Left lung (tissue), 10 donors: ENCODE measurements around the gene RBFOX1. TPM values are rescaled to one million over a fixed set of nuclear protein-coding genes. Genes with fewer than 3 reads are reported as not detected.

Source experiments
- ATAC-seq: fragments of 200-7000 bp; cut with Tn5 transposase; one replicate; pipeline ENCODE4 v1.9.1; 2020; ENCODE audit warnings: moderate library complexity
- DNase-seq, 4 donors: peaks; one replicate each; pipeline ENCODE4 v3.0.0-alpha.2; 2013 to 2020
- H3K27ac ChIP-seq, 2 donors: fragments of 200-600 bp; sonication (generic) in 1 of 2; one replicate each; pipeline versions ENCODE4 v1.5.0 to v1.8.0; 2020 to 2021
- H3K27me3 ChIP-seq, 2 donors: fragments of 200-600 bp; sonication (generic) in 1 of 2; one replicate each; pipeline versions ENCODE4 v1.5.0 to v1.8.0; 2020 to 2021
- H3K36me3 ChIP-seq, 2 donors: fragments of 200-600 bp; sonication (generic) in 1 of 2; one replicate each; pipeline versions ENCODE4 v1.5.0 to v1.8.0; 2020 to 2021
- H3K4me1 ChIP-seq, 2 donors: fragments of 200-600 bp; one replicate each; pipeline ENCODE4 v1.8.0; 2021
- H3K4me3 ChIP-seq, 2 donors: fragments of 200-600 bp; sonication (generic) in 1 of 2; one replicate each; pipeline versions ENCODE4 v1.5.0 to v1.8.0; 2020 to 2021; ENCODE audit warnings: mild to moderate bottlenecking in 1 of 2
- H3K9me3 ChIP-seq, 2 donors: fragments of 200-600 bp; sonication (generic) in 1 of 2; one replicate each; pipeline versions ENCODE4 v1.5.0 to v1.8.0; 2020 to 2021
- intact Hi-C, 2 donors: fragments of 100-400 bp; cut with DNase I; formaldehyde crosslinking; loops; one replicate each; pipeline versions ENCODE4 v1.11.2 to v1.14.2; 2022
- polyA plus RNA-seq, 6 donors: library from polyadenylated mRNA; unstranded; fragments of 120-200 nt; gene quantifications; one replicate each; pipeline ENCODE4 v1.2.1, GENCODE V29; 2013; ENCODE audit not compliant: insufficient read length in 6 of 6
- total RNA-seq, 2 donors: library from RNA; stranded (reverse); fragmentation: NEBNext Ultra II Directional; extraction: Animal tissue kit (Norgen Biotek cat#: 25700); gene quantifications; one replicate each; pipeline ENCODE4 v1.2.1, GENCODE V29; 2021
- TF ChIP-seq, protein P1 (sequence below), 2 donors: fragments of 200-600 bp; sonication (generic) in 1 of 2; IDR thresholded peaks; one replicate each; pipeline versions ENCODE4 v1.5.0 to v1.8.0; 2021; ENCODE audit warnings: antibody characterized with exemption in 2 of 2
- donor health status: DM: no; HTN: yes; CAD: no.
- donor health status: DM: no; HTN: no; CAD: no.

RBFOX1 gene
- total and polyA plus RNA-seq, 8 donors = 0.41 to 1.7 (median 0.91) TPM; not detected in 2

DNA sequence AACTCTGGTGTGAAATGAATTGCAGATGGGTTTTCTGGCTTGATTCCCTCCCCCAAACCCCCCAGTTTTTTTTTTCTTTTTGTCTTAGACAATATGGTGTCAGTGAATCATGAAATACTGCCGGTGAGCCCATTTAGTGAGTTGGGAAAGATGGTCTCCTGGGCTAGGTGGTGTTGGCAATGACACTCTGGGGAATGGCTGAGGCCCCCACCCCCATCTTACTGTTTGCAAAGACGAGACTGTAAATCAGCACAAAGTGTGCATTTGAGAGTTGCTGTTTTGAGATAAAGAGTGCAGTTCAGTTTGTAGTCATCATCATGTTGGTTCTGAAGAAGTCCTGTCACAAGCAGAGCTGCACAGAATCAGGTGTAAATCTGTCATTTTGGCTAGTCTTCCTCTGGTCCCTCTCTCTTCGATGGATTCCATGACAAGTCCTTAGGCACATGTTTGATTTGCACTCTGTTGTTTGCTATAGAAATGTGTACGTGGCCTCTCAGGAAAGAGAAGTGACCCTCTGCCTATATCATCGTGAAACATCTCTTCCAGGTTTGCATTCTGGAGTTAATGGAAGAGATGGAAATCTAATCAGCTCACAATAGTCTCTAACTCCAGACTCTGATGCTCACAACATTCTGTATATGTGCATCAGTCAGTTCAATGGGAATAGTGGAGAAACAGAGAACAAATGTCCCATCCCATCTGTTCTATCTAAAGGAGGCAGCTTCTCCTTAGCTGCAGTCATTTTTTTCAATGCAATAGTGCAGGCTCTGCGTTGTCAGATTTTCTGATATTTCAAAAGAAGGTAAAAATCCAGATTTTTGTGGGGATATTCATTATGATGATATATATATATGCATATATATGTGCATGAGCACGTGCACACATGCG lies 34.6 kb downstream of the RBFOX1 start:
- intact Hi-C loops = no loop called here
- TF ChIP-seq, protein P1, sequence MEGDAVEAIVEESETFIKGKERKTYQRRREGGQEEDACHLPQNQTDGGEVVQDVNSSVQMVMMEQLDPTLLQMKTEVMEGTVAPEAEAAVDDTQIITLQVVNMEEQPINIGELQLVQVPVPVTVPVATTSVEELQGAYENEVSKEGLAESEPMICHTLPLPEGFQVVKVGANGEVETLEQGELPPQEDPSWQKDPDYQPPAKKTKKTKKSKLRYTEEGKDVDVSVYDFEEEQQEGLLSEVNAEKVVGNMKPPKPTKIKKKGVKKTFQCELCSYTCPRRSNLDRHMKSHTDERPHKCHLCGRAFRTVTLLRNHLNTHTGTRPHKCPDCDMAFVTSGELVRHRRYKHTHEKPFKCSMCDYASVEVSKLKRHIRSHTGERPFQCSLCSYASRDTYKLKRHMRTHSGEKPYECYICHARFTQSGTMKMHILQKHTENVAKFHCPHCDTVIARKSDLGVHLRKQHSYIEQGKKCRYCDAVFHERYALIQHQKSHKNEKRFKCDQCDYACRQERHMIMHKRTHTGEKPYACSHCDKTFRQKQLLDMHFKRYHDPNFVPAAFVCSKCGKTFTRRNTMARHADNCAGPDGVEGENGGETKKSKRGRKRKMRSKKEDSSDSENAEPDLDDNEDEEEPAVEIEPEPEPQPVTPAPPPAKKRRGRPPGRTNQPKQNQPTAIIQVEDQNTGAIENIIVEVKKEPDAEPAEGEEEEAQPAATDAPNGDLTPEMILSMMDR (IDR thresholded peaks at IDR 0.05) = no peak

DNA sequence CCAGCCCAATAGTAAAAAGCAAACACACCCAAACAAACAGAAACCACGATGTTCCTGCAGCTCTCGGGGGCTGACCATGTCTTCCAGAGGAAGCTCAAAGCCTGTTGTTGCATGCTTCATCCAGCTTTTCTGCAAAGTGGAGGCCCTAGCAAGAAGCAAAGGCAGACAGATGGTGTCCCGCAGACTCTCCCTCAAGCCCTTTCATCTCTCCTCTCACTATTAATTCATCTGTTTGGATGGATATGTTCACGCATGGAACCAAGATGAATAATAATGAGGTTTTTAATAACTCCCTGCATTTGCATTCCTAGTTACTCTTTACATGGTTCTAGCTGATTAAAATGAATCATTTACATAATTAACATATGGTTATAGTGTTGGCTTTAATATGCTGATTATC lies 36.6 kb downstream of the RBFOX1 start:
- H3K27ac ChIP-seq = no peak overlapping the region
- H3K9me3 ChIP-seq = no peaks in the 10 kb centered on the region
- intact Hi-C loops = no loop called here
- H3K4me3 ChIP-seq = no peak overlapping the region
- no peaks in the 10 kb centered on the region for H3K36me3 ChIP-seq
- H3K27me3 ChIP-seq = no peaks in the 10 kb centered on the region
- ATAC-seq = no peak
- no peaks in the 10 kb centered on the region for H3K4me1 ChIP-seq
- DNase-seq = no peak
- TF ChIP-seq, protein P1 (IDR thresholded peaks at IDR 0.05) = no peak

More for the DNA sequence above, 34.6 kb downstream of the RBFOX1 start:
- no peaks in the 10 kb centered on the region for H3K36me3 ChIP-seq
- peaks cover 0 to 8% of the 10 kb centered on the region in 2 donors for H3K27me3 ChIP-seq
- no peak overlapping the region for H3K27ac ChIP-seq
- no peak overlapping the region for H3K4me3 ChIP-seq
- no peak for DNase-seq
- H3K9me3 ChIP-seq = peaks cover 0 to 2% of the 10 kb centered on the region in 2 donors
- no peaks in the 10 kb centered on the region for H3K4me1 ChIP-seq
- ATAC-seq = no peak

DNA sequence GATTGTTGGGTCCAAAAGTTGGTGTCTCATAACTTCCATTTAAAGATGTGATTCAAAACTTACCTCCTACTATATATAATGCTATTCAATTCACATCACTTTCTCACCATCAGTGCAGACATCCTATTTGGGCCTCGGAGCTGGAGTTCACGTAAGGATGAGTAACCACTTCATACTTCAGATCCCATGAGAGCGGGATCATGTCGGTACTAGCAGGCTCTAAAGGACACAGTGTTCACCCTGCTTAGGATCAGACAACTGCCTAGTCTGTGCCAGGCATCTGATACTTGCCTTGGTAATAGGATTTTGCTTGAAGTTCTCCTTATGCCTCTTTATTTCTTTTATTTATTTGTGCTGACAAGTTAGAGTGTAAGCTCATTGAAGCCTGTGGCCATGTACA lies 39.5 kb downstream of the RBFOX1 start:
- Histone ChIP-seq H3K9me3 (no peaks in the 10 kb centered on the region), H3K4me3 (no peak overlapping the region), H3K27ac (no peak overlapping the region), H3K4me1 (no peaks in the 10 kb centered on the region), H3K27me3 (no peaks in the 10 kb centered on the region), H3K36me3 (no peaks in the 10 kb centered on the region)
- intact Hi-C loops = no loop called here
- DNase-seq (no peak), ATAC-seq (no peak)
- TF ChIP-seq, protein P1 (IDR thresholded peaks at IDR 0.05) = no peak

DNA sequence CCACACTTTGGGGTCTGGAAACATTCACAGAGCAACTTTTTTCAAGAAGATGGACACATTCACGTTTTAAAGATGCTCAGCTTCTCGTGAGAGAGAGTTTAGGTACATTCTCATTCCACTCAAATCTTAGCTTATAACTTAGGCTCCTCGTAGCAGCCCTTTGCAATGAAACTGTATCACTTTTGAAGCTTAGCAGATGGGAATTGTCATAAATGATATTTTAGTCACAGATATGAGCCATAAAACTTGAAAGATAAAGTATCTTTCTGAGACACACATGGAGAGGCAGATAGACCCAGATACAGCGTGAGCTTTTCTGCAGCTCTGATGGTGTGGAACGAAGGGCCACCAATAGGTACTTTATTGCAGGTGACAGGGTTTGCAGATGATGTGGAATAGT lies 41.1 kb downstream of the RBFOX1 start:
- Histone ChIP-seq H3K36me3 (no peaks in the 10 kb centered on the region), H3K4me3 (no peak overlapping the region), H3K9me3 (no peaks in the 10 kb centered on the region), H3K27ac (no peak overlapping the region), H3K27me3 (no peaks in the 10 kb centered on the region), H3K4me1 (no peaks in the 10 kb centered on the region)
- intact Hi-C loops = no loop called here
- TF ChIP-seq, protein P1 (IDR thresholded peaks at IDR 0.05) = no peak
- no peak for DNase-seq
- ATAC-seq = no peak

DNA sequence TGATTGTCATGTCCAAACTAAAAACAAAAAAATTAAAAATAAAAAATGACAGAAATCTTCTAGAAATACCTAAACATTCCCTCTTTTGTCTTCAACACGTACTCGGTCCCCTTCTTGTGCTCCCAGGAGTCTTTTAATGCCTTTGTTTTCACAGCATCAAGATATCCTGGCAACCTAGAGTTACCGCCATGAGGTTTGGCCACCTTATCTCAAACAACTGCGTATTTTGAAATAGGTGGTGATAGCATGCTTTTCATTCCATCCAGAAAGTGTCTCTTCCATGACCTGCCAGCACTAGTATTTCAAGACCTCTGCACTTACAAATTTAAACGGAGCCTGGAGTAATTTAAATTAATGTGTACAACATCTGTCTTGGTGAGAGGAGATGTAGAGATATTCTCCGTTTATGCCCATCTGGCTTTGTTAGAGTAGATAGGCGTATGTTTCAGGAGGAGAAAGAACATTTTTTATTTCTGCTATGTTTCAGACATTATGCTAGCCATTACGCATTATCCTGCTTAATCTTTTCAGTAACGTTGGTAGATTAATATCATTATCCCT lies 42.0 kb downstream of the RBFOX1 start:
- Histone ChIP-seq H3K27ac (no peak overlapping the region), H3K4me1 (no peaks in the 10 kb centered on the region), H3K9me3 (no peaks in the 10 kb centered on the region), H3K36me3 (no peaks in the 10 kb centered on the region), H3K4me3 (no peak overlapping the region), H3K27me3 (no peaks in the 10 kb centered on the region)
- intact Hi-C loops = no loop called here
- DNase-seq (no peak), ATAC-seq (no peak)
- TF ChIP-seq, protein P1 (IDR thresholded peaks at IDR 0.05) = no peak
